ENCODE measurements around the gene SHC3. TPM values are rescaled to one million over a fixed set of nuclear protein-coding genes. Genes with fewer than 3 reads are reported as not detected.

SHC3 gene
- polyA plus RNA-seq, 4 donors, result 0.27 to 1.5 (median 0.57) TPM; not detected in 1

- H3K27ac ChIP-seq (ENCODE audit: low read depth in 1 of 3, low read length in 2 of 3), result no peak overlapping the region
- FAIRE-seq, result no peak
Observed at GRCh38 chr9:89116064-89116804, 62.4 kb downstream of the SHC3 start.

GRCh38 chr9:89115426-89115825 is 63.2 kb downstream of the SHC3 start:
- Histone ChIP-seq H3K36me3 (ENCODE audit: control insufficient read depth in 3 of 3, insufficient read depth in 2 of 3, low read depth in 1 of 3, low read length in 3 of 3) (no peaks in the 10 kb centered on the region), H3K27me3 (ENCODE audit: control insufficient read depth in 3 of 3, insufficient read depth in 3 of 3, low read length in 3 of 3) (no peaks in the 10 kb centered on the region), H3K27ac (ENCODE audit: low read depth in 1 of 3, low read length in 2 of 3) (no peak overlapping the region), H3K4me1 (ENCODE audit: control insufficient read depth in 3 of 3, insufficient read depth in 2 of 3, low read depth in 1 of 3, low read length in 2 of 3) (no peaks in the 10 kb centered on the region), H3K4me3 (ENCODE audit: low read depth in 1 of 3, low read length in 3 of 3) (no peak overlapping the region), H3K9me3 (ENCODE audit: control insufficient read depth in 2 of 2, insufficient read depth in 1 of 2, low read depth in 1 of 2, low read length in 1 of 2) (no peaks in the 10 kb centered on the region)
- no peak for FAIRE-seq
- 88 to 95% (median 93%) methylated on average over 1 of the region's 1 CpG for WGBS, 3 donors
- no peak for DNase-seq

More at GRCh38 chr9:89116064-89116804, 62.4 kb downstream of the SHC3 start:
- H3K9me3 ChIP-seq (ENCODE audit: control insufficient read depth in 2 of 2, insufficient read depth in 1 of 2, low read depth in 1 of 2, low read length in 1 of 2), result no peaks in the 10 kb centered on the region
- no peak overlapping the region for H3K4me3 ChIP-seq (ENCODE audit: low read depth in 1 of 3, low read length in 3 of 3)
- WGBS, 3 donors, result 84 to 88% (median 87%) methylated on average over 8 of the region's 8 CpGs
- H3K4me1 ChIP-seq (ENCODE audit: control insufficient read depth in 3 of 3, insufficient read depth in 2 of 3, low read depth in 1 of 3, low read length in 2 of 3), result no peaks in the 10 kb centered on the region
- H3K27me3 ChIP-seq (ENCODE audit: control insufficient read depth in 3 of 3, insufficient read depth in 3 of 3, low read length in 3 of 3), result no peaks in the 10 kb centered on the region
- DNase-seq, result no peak
- no peaks in the 10 kb centered on the region for H3K36me3 ChIP-seq (ENCODE audit: control insufficient read depth in 3 of 3, insufficient read depth in 2 of 3, low read depth in 1 of 3, low read length in 3 of 3)

- FAIRE-seq (no peak), DNase-seq (no peak)
- WGBS, 3 donors, result 87 to 90% (median 89%) methylated on average over 4 of the region's 4 CpGs
- H3K36me3 ChIP-seq (ENCODE audit: control insufficient read depth in 3 of 3, insufficient read depth in 2 of 3, low read depth in 1 of 3, low read length in 3 of 3), result no peaks in the 10 kb centered on the region
- no peak overlapping the region for H3K27ac ChIP-seq (ENCODE audit: low read depth in 1 of 3, low read length in 2 of 3)
- no peak overlapping the region for H3K4me3 ChIP-seq (ENCODE audit: low read depth in 1 of 3, low read length in 3 of 3)
- H3K9me3 ChIP-seq (ENCODE audit: control insufficient read depth in 2 of 2, insufficient read depth in 1 of 2, low read depth in 1 of 2, low read length in 1 of 2), result no peaks in the 10 kb centered on the region
- H3K27me3 ChIP-seq (ENCODE audit: control insufficient read depth in 3 of 3, insufficient read depth in 3 of 3, low read length in 3 of 3), result no peaks in the 10 kb centered on the region
- H3K4me1 ChIP-seq (ENCODE audit: control insufficient read depth in 3 of 3, insufficient read depth in 2 of 3, low read depth in 1 of 3, low read length in 2 of 3), result no peaks in the 10 kb centered on the region
Observed at GRCh38 chr9:89114741-89115140, 63.9 kb downstream of the SHC3 start.

- no peak for FAIRE-seq
- Histone ChIP-seq H3K27me3 (ENCODE audit: control insufficient read depth in 3 of 3, insufficient read depth in 3 of 3, low read length in 3 of 3) (no peaks in the 10 kb centered on the region), H3K27ac (ENCODE audit: low read depth in 1 of 3, low read length in 2 of 3) (no peak overlapping the region), H3K36me3 (ENCODE audit: control insufficient read depth in 3 of 3, insufficient read depth in 2 of 3, low read depth in 1 of 3, low read length in 3 of 3) (no peaks in the 10 kb centered on the region), H3K4me1 (ENCODE audit: control insufficient read depth in 3 of 3, insufficient read depth in 2 of 3, low read depth in 1 of 3, low read length in 2 of 3) (no peaks in the 10 kb centered on the region), H3K9me3 (ENCODE audit: control insufficient read depth in 2 of 2, insufficient read depth in 1 of 2, low read depth in 1 of 2, low read length in 1 of 2) (no peaks in the 10 kb centered on the region), H3K4me3 (ENCODE audit: low read depth in 1 of 3, low read length in 3 of 3) (no peak overlapping the region)
- DNase-seq, result no peak
- WGBS, 3 donors, result 87 to 90% (median 88%) methylated on average over 4 of the region's 4 CpGs
Observed at GRCh38 chr9:89113851-89114250, 64.8 kb downstream of the SHC3 start.

GRCh38 chr9:89112243-89112642 is 66.4 kb downstream of the SHC3 start:
- 83 to 86% (median 85%) methylated on average over 3 of the region's 3 CpGs for WGBS, 3 donors
- FAIRE-seq, result no peak

GRCh38 chr9:89109666-89110065 is 69.0 kb downstream of the SHC3 start:
- DNase-seq, result no peak
- H3K36me3 ChIP-seq (ENCODE audit: control insufficient read depth in 3 of 3, insufficient read depth in 2 of 3, low read depth in 1 of 3, low read length in 3 of 3), result no peaks in the 10 kb centered on the region
- no peaks in the 10 kb centered on the region for H3K9me3 ChIP-seq (ENCODE audit: control insufficient read depth in 2 of 2, insufficient read depth in 1 of 2, low read depth in 1 of 2, low read length in 1 of 2)
- no peak overlapping the region for H3K4me3 ChIP-seq (ENCODE audit: low read depth in 1 of 3, low read length in 3 of 3)
- H3K27me3 ChIP-seq (ENCODE audit: control insufficient read depth in 3 of 3, insufficient read depth in 3 of 3, low read length in 3 of 3), result peaks cover 0 to 4% (median 0%) of the 10 kb centered on the region in 3 donors
- H3K27ac ChIP-seq (ENCODE audit: low read depth in 1 of 3, low read length in 2 of 3), result no peak overlapping the region
- H3K4me1 ChIP-seq (ENCODE audit: control insufficient read depth in 3 of 3, insufficient read depth in 2 of 3, low read depth in 1 of 3, low read length in 2 of 3), result no peaks in the 10 kb centered on the region
- FAIRE-seq, result no peak

More at GRCh38 chr9:89112243-89112642, 66.4 kb downstream of the SHC3 start:
- DNase-seq, result no peak
- Histone ChIP-seq H3K27ac (ENCODE audit: low read depth in 1 of 3, low read length in 2 of 3) (no peak overlapping the region), H3K9me3 (ENCODE audit: control insufficient read depth in 2 of 2, insufficient read depth in 1 of 2, low read depth in 1 of 2, low read length in 1 of 2) (no peaks in the 10 kb centered on the region), H3K36me3 (ENCODE audit: control insufficient read depth in 3 of 3, insufficient read depth in 2 of 3, low read depth in 1 of 3, low read length in 3 of 3) (no peaks in the 10 kb centered on the region), H3K27me3 (ENCODE audit: control insufficient read depth in 3 of 3, insufficient read depth in 3 of 3, low read length in 3 of 3) (no peaks in the 10 kb centered on the region), H3K4me1 (ENCODE audit: control insufficient read depth in 3 of 3, insufficient read depth in 2 of 3, low read depth in 1 of 3, low read length in 2 of 3) (no peaks in the 10 kb centered on the region), H3K4me3 (ENCODE audit: low read depth in 1 of 3, low read length in 3 of 3) (no peak overlapping the region)

- Histone ChIP-seq H3K9me3 (ENCODE audit: control insufficient read depth in 2 of 2, insufficient read depth in 1 of 2, low read depth in 1 of 2, low read length in 1 of 2) (no peaks in the 10 kb centered on the region), H3K4me1 (ENCODE audit: control insufficient read depth in 3 of 3, insufficient read depth in 2 of 3, low read depth in 1 of 3, low read length in 2 of 3) (no peaks in the 10 kb centered on the region), H3K27ac (ENCODE audit: low read depth in 1 of 3, low read length in 2 of 3) (no peak overlapping the region), H3K36me3 (ENCODE audit: control insufficient read depth in 3 of 3, insufficient read depth in 2 of 3, low read depth in 1 of 3, low read length in 3 of 3) (no peaks in the 10 kb centered on the region), H3K4me3 (ENCODE audit: low read depth in 1 of 3, low read length in 3 of 3) (no peak overlapping the region), H3K27me3 (ENCODE audit: control insufficient read depth in 3 of 3, insufficient read depth in 3 of 3, low read length in 3 of 3) (peaks cover 0 to 4% (median 0%) of the 10 kb centered on the region in 3 donors)
- DNase-seq (no peak), FAIRE-seq (no peak)
- 82 to 84% (median 82%) methylated on average over 3 of the region's 3 CpGs for WGBS, 3 donors
Observed at GRCh38 chr9:89107406-89107805, 71.2 kb downstream of the SHC3 start.

- no peak for DNase-seq
- no peak overlapping the region for H3K4me3 ChIP-seq (ENCODE audit: low read depth in 1 of 3, low read length in 3 of 3)
- H3K4me1 ChIP-seq (ENCODE audit: control insufficient read depth in 3 of 3, insufficient read depth in 2 of 3, low read depth in 1 of 3, low read length in 2 of 3), result no peaks in the 10 kb centered on the region
- H3K27ac ChIP-seq (ENCODE audit: low read depth in 1 of 3, low read length in 2 of 3), result no peak overlapping the region
- H3K36me3 ChIP-seq (ENCODE audit: control insufficient read depth in 3 of 3, insufficient read depth in 2 of 3, low read depth in 1 of 3, low read length in 3 of 3), result no peaks in the 10 kb centered on the region
- peaks cover 0 to 4% (median 0%) of the 10 kb centered on the region in 3 donors for H3K27me3 ChIP-seq (ENCODE audit: control insufficient read depth in 3 of 3, insufficient read depth in 3 of 3, low read length in 3 of 3)
- 90 to 94% (median 90%) methylated on average over 10 of the region's 10 CpGs for WGBS, 3 donors
- FAIRE-seq, result no peak
- no peaks in the 10 kb centered on the region for H3K9me3 ChIP-seq (ENCODE audit: control insufficient read depth in 2 of 2, insufficient read depth in 1 of 2, low read depth in 1 of 2, low read length in 1 of 2)
Observed at GRCh38 chr9:89106224-89106851, 72.3 kb downstream of the SHC3 start.

All from small intestine (tissue), 7 donors.